SK-N-SH (cell line): ENCODE measurements around the gene TMEM123. TPM values are rescaled to one million over a fixed set of nuclear protein-coding genes. Genes with fewer than 3 reads are reported as not detected.

ENCODE experiments used
- CTCF ChIA-PET: fragments of 300-600, 350-600 bp; formaldehyde crosslinking; extraction: SDS; loops from one replicate; lab custom pipeline; 2021; lab: Yijun Ruan, JAX
- POLR2A ChIA-PET: fragments of 350-600 bp; sonication (Branson Sonifier 250); formaldehyde crosslinking; extraction: SDS; loops from one replicate; lab custom pipeline; 2020; ENCODE audit warnings: antibody characterized with exemption, inconsistent platforms; lab: Yijun Ruan, JAX
- DNase-seq: peaks from one replicate; pipeline ENCODE4 v3.0.0; 2012
- H2AFZ ChIP-seq: fragments of 200-600 bp; sonication (generic); 2 replicates; pipeline ENCODE4 v1.8.1; 2016; ENCODE audit warnings: antibody characterized with exemption, mild to moderate bottlenecking, low read depth
- H3F3A ChIP-seq: fragments of 200-600 bp; sonication (generic); replicated peaks from 2 replicates; pipeline ENCODE3; 2016; ENCODE audit warnings: antibody characterized with exemption, mild to moderate bottlenecking; ENCODE audit not compliant: insufficient read depth
- H3K27ac ChIP-seq, 2 experiments: fragments of 200-500 bp in 1 of 2; fragments of 200-600 bp in 1 of 2; sonication (Bioruptor generic) in 1 of 2; sonication (generic), shearing (Covaris generic) in 1 of 2; 2 replicates each; pipeline versions ENCODE4 v1.5.1 to v1.6.1; 2014 to 2016; ENCODE audit warnings: low read depth in 2 of 2, inconsistent platforms in 1 of 2, low read length in 1 of 2, mild to moderate bottlenecking in 1 of 2, mixed read lengths in 1 of 2
- H3K27me3 ChIP-seq: fragments of 200-600 bp; sonication (generic), shearing (Covaris generic); 2 replicates; pipeline ENCODE4 v1.6.1; 2016; ENCODE audit warnings: mixed run types; ENCODE audit not compliant: insufficient read depth
- H3K36me3 ChIP-seq, 2 experiments: fragments of 200-500 bp in 1 of 2; fragments of 200-600 bp in 1 of 2; sonication (Bioruptor generic) in 1 of 2; sonication (generic) in 1 of 2; replicated peaks in 1 of 2; 2 replicates each; pipeline versions ENCODE3 to v1.5.1; 2014 to 2016; ENCODE audit warnings: low read length in 1 of 2, mild to moderate bottlenecking in 1 of 2; ENCODE audit not compliant: insufficient read depth in 2 of 2, control insufficient read depth in 1 of 2
- H3K4me1 ChIP-seq, 2 experiments: fragments of 200-500 bp in 1 of 2; fragments of 200-600 bp in 1 of 2; sonication (Bioruptor generic) in 1 of 2; sonication (generic), shearing (Covaris generic) in 1 of 2; 2 replicates each; pipeline versions ENCODE4 v1.5.1 to v1.6.1; 2014 to 2016; ENCODE audit warnings: low read depth in 1 of 2, low read length in 1 of 2, mixed run types in 1 of 2; ENCODE audit not compliant: insufficient read depth in 2 of 2, control insufficient read depth in 1 of 2
- H3K4me2 ChIP-seq: fragments of 200-600 bp; sonication (generic), shearing (Covaris generic); 2 replicates; pipeline ENCODE4 v1.6.1; 2017; ENCODE audit warnings: mixed run types
- H3K4me3 ChIP-seq, 2 experiments: fragments of 200-500 bp in 1 of 2; fragments of 200-600 bp in 1 of 2; sonication (Bioruptor generic) in 1 of 2; sonication (generic), shearing (Covaris generic) in 1 of 2; 2 replicates each; pipeline versions ENCODE4 v1.5.1 to v1.8.1; 2014 to 2016; ENCODE audit warnings: low read depth in 2 of 2, inconsistent platforms in 1 of 2, low read length in 1 of 2, mild to moderate bottlenecking in 1 of 2, mixed read lengths in 1 of 2, moderate library complexity in 1 of 2
- H3K79me2 ChIP-seq: fragments of 200-600 bp; sonication (generic); 2 replicates; pipeline ENCODE4 v1.8.1; 2017; ENCODE audit warnings: mild to moderate bottlenecking; ENCODE audit not compliant: insufficient read depth
- H3K9ac ChIP-seq: fragments of 200-600 bp; sonication (generic); 2 replicates; pipeline ENCODE4 v1.6.1; 2017; ENCODE audit warnings: mixed run types
- H3K9me2 ChIP-seq: fragments of 200-600 bp; sonication (generic); 2 replicates; pipeline ENCODE4 v1.6.1; 2017; ENCODE audit warnings: mixed run types
- H3K9me3 ChIP-seq: fragments of 200-600 bp; sonication (generic); 2 replicates; pipeline ENCODE4 v1.6.1; 2017; ENCODE audit warnings: mixed run types, mild to moderate bottlenecking, moderate library complexity
- H4K20me1 ChIP-seq: fragments of 200-600 bp; sonication (generic); 2 replicates; pipeline ENCODE4 v1.6.1; 2017; ENCODE audit warnings: mild to moderate bottlenecking, mixed run types; ENCODE audit not compliant: insufficient read depth
- CHD2 ChIP-seq: fragments of 150-350 bp; IDR thresholded peaks from 2 replicates; pipeline ENCODE4 v1.6.1; 2018; ENCODE audit warnings: low read length; ENCODE audit not compliant: partially characterized antibody
- EP300 ChIP-seq, 2 experiments: IDR thresholded peaks; 2 replicates each; pipeline versions ENCODE4 v1.4.0 to v1.6.1; 2012; ENCODE audit warnings: borderline replicate concordance in 1 of 2, low read depth in 1 of 2, low read length in 1 of 2
- EZH2phosphoT487 ChIP-seq: fragments of 200-600 bp; sonication (generic); IDR thresholded peaks from 2 replicates; pipeline ENCODE4 v1.6.1; 2017; ENCODE audit warnings: low read depth, mixed run types, mild to moderate bottlenecking, antibody characterized with exemption, moderate library complexity, borderline replicate concordance
- FOSL2 ChIP-seq: IDR thresholded peaks from 2 replicates; pipeline ENCODE4 v1.4.0; 2012; ENCODE audit warnings: low read depth, mild to moderate bottlenecking, moderate library complexity, borderline replicate concordance
- FOXJ3 ChIP-seq: sonication (generic); formaldehyde crosslinking; IDR thresholded peaks from 2 replicates; pipeline ENCODE4 v1.5.1; 2020; ENCODE audit warnings: mild to moderate bottlenecking, missing genetic modification reagents
- FOXM1 ChIP-seq: IDR thresholded peaks from 2 replicates; pipeline ENCODE4 v1.4.0; 2012; ENCODE audit warnings: low read depth, mild to moderate bottlenecking
- GABPA ChIP-seq: IDR thresholded peaks from 2 replicates; pipeline ENCODE4 v1.4.0; 2012; ENCODE audit warnings: low read depth, mild to moderate bottlenecking
- MEF2A ChIP-seq: IDR thresholded peaks from 2 replicates; pipeline ENCODE4 v1.4.0; 2012; ENCODE audit warnings: low read depth, borderline replicate concordance
- MXI1 ChIP-seq: IDR thresholded peaks from 2 replicates; pipeline ENCODE4 v1.6.1; 2012; ENCODE audit warnings: mild to moderate bottlenecking, low read depth, low read length, improper control_type of control experiment
- NFIC ChIP-seq: IDR thresholded peaks from 2 replicates; pipeline ENCODE4 v1.4.0; 2012; ENCODE audit warnings: borderline replicate concordance
- NRF1 ChIP-seq: IDR thresholded peaks from 2 replicates; pipeline ENCODE4 v1.6.1; 2012; ENCODE audit warnings: low read depth, mild to moderate bottlenecking, low read length
- POLR2AphosphoS5 ChIP-seq: IDR thresholded peaks from 2 replicates; pipeline ENCODE4 v1.6.1; 2012; ENCODE audit warnings: low read depth, low read length
- RCOR1 ChIP-seq: fragments of 150-350 bp; IDR thresholded peaks from 2 replicates; pipeline ENCODE4 v1.6.1; 2017; ENCODE audit warnings: antibody characterized with exemption, low read length
- RXRA ChIP-seq: IDR thresholded peaks from 2 replicates; pipeline ENCODE4 v1.4.0; 2012; ENCODE audit warnings: low read depth, mild to moderate bottlenecking, borderline replicate concordance
- SIN3A ChIP-seq: IDR thresholded peaks from 2 replicates; pipeline ENCODE4 v1.6.1; 2012; ENCODE audit warnings: low read depth, mild to moderate bottlenecking, low read length, moderate library complexity, borderline replicate concordance
- SMC3 ChIP-seq: IDR thresholded peaks from 2 replicates; pipeline ENCODE4 v1.6.1; 2012; ENCODE audit warnings: low read depth, low read length, improper control_type of control experiment
- TAF1 ChIP-seq: IDR thresholded peaks from 2 replicates; pipeline ENCODE4 v1.6.1; 2012; ENCODE audit warnings: low read depth, mild to moderate bottlenecking, low read length, moderate library complexity, borderline replicate concordance
- TCF12 ChIP-seq: IDR thresholded peaks from 2 replicates; pipeline ENCODE4 v1.4.0; 2012
- TEAD4 ChIP-seq: IDR thresholded peaks from 2 replicates; pipeline ENCODE4 v1.4.0; 2012; ENCODE audit warnings: mild to moderate bottlenecking, borderline replicate concordance; ENCODE audit not compliant: insufficient read depth
- YY1 ChIP-seq: IDR thresholded peaks from 2 replicates; pipeline ENCODE4 v1.4.0; 2012; ENCODE audit warnings: low read depth, mild to moderate bottlenecking
- WGBS: methylation state at CpG from one replicate; pipeline ENCODE4 v1.1.6; 2017; ENCODE audit warnings: low lambda C conversion rate; 5-methylcytosine and 5-hydroxymethylcytosine counted together
- polyA plus RNA-seq, 3 experiments: library from polyadenylated mRNA; depleted of rRNA; stranded (reverse); fragments of >200 nt; gene quantifications; 2 replicates each; pipeline ENCODE4 v1.2.3, GENCODE V29; 2012
- TF ChIP-seq, protein P1 (sequence below): IDR thresholded peaks from 2 replicates; pipeline ENCODE4 v1.4.0; 2012; ENCODE audit warnings: low read depth
- TF ChIP-seq, protein P2 (sequence below): IDR thresholded peaks from 2 replicates; pipeline ENCODE4; 2012
- TF ChIP-seq, protein P3 (sequence below): fragments of 150-350 bp; IDR thresholded peaks from 2 replicates; pipeline ENCODE4 v1.6.1; 2016; ENCODE audit warnings: mild to moderate bottlenecking, low read depth, low read length
- TF ChIP-seq, protein P4 (sequence below): fragments of 150-350 bp; IDR thresholded peaks from 2 replicates; pipeline ENCODE4 v1.6.1; 2017; ENCODE audit warnings: antibody characterized with exemption, low read length, low read depth, borderline replicate concordance
- TF ChIP-seq, protein P5 (sequence below): IDR thresholded peaks from 2 replicates; pipeline ENCODE4 v1.4.0; 2012; ENCODE audit warnings: low read depth, borderline replicate concordance
- TF ChIP-seq, protein P6 (sequence below): IDR thresholded peaks from 2 replicates; pipeline ENCODE4 v1.4.0; 2012; ENCODE audit warnings: low read depth, borderline replicate concordance

The TMEM123 gene, protein sequence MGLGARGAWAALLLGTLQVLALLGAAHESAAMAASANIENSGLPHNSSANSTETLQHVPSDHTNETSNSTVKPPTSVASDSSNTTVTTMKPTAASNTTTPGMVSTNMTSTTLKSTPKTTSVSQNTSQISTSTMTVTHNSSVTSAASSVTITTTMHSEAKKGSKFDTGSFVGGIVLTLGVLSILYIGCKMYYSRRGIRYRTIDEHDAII
- polyA plus RNA-seq (2012; rRNA removed), result 86.1 and 132 TPM in 2 replicates
- polyA plus RNA-seq (2012; cell fraction: cytosol; rRNA removed), result 120 and 146 TPM in 2 replicates
- polyA plus RNA-seq (2012; cell fraction: nucleus; rRNA removed), result 11.3 and 29.4 TPM in 2 replicates

DNA sequence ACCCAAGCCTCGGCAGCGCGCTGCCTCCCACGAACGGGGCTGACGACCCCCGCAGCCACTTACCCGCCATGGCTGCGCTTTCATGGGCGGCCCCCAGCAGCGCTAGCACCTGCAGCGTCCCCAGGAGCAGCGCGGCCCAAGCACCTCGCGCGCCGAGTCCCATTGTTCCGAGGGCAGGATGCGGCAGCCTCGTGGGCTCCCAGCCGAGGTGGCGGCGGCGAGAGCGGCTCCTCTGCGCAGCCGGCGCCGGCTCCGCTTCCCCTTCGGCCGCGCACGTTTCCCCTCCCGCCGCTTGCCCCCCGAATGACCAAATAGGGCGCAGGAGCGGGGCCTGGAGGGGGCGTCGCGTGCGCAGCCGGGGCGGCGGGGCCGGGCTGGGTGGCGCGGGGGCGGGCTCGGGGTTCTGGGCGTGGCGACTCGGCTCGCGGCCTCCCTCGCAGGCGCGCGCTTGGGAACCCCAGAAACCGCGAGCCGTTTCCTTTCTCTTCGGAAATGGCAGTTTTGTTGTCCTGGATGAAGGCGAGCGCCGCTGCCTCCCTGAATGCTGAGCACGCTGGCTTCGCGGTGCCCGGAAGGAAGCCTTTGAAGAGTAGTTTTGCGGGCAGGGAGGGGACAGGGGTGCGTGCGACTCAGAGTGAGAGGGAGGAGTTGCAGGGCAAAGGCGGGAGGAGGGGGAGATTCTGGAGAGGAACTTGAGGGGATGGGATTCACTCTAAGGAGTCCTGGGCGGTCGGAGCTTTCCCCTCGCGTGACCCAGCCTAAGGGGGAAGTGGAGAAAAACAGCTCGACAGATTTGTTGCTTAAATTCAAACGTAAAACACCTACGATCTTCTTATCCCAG lies at the start of gene TMEM123:
Gene TMEM123 (minus strand): TSS at position 305 of the 841 bp plus-strand sequence. CDS start 142 bp downstream, at position 163.
- TF ChIP-seq GABPA, result no peak
- TF ChIP-seq NFIC, result no peak
- TF ChIP-seq MXI1, result peak; percentile 60; the same call in 1 of the 2 replicates
- TF ChIP-seq EP300 (IDR thresholded peaks at IDR 0.05; ENCODE audit: borderline replicate concordance in 1 of 2, low read depth in 1 of 2, low read length in 1 of 2), result no peak
- TF ChIP-seq, protein P1, sequence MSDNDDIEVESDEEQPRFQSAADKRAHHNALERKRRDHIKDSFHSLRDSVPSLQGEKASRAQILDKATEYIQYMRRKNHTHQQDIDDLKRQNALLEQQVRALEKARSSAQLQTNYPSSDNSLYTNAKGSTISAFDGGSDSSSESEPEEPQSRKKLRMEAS, result peak; percentile 61; the same call in 1 of the 2 replicates
- TF ChIP-seq, protein P2, sequence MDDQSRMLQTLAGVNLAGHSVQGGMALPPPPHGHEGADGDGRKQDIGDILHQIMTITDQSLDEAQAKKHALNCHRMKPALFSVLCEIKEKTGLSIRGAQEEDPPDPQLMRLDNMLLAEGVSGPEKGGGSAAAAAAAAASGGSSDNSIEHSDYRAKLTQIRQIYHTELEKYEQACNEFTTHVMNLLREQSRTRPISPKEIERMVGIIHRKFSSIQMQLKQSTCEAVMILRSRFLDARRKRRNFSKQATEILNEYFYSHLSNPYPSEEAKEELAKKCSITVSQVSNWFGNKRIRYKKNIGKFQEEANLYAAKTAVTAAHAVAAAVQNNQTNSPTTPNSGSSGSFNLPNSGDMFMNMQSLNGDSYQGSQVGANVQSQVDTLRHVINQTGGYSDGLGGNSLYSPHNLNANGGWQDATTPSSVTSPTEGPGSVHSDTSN, result no peak
- TF ChIP-seq TCF12, result no peak
- TF ChIP-seq TAF1, result no peak
- no peak for TF ChIP-seq RXRA
- TF ChIP-seq MEF2A, result no peak
- no peak for TF ChIP-seq FOXJ3 (CRISPR knock-in tag)
- TF ChIP-seq YY1, result no peak; the same call in 1 of the 2 replicates
- TF ChIP-seq FOSL2, result no peak
- TF ChIP-seq, protein P3, sequence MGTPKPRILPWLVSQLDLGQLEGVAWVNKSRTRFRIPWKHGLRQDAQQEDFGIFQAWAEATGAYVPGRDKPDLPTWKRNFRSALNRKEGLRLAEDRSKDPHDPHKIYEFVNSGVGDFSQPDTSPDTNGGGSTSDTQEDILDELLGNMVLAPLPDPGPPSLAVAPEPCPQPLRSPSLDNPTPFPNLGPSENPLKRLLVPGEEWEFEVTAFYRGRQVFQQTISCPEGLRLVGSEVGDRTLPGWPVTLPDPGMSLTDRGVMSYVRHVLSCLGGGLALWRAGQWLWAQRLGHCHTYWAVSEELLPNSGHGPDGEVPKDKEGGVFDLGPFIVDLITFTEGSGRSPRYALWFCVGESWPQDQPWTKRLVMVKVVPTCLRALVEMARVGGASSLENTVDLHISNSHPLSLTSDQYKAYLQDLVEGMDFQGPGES, result no peak
- peak; percentile 62 for TF ChIP-seq NRF1
- TF ChIP-seq SIN3A, result no peak
- TF ChIP-seq POLR2AphosphoS5, result peak; percentile 66
- TF ChIP-seq EZH2phosphoT487, result no peak
- TF ChIP-seq, protein P4, sequence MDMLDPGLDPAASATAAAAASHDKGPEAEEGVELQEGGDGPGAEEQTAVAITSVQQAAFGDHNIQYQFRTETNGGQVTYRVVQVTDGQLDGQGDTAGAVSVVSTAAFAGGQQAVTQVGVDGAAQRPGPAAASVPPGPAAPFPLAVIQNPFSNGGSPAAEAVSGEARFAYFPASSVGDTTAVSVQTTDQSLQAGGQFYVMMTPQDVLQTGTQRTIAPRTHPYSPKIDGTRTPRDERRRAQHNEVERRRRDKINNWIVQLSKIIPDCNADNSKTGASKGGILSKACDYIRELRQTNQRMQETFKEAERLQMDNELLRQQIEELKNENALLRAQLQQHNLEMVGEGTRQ, result no peak
- TF ChIP-seq, protein P5, sequence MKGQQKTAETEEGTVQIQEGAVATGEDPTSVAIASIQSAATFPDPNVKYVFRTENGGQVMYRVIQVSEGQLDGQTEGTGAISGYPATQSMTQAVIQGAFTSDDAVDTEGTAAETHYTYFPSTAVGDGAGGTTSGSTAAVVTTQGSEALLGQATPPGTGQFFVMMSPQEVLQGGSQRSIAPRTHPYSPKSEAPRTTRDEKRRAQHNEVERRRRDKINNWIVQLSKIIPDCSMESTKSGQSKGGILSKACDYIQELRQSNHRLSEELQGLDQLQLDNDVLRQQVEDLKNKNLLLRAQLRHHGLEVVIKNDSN, result no peak
- TF ChIP-seq, protein P6, sequence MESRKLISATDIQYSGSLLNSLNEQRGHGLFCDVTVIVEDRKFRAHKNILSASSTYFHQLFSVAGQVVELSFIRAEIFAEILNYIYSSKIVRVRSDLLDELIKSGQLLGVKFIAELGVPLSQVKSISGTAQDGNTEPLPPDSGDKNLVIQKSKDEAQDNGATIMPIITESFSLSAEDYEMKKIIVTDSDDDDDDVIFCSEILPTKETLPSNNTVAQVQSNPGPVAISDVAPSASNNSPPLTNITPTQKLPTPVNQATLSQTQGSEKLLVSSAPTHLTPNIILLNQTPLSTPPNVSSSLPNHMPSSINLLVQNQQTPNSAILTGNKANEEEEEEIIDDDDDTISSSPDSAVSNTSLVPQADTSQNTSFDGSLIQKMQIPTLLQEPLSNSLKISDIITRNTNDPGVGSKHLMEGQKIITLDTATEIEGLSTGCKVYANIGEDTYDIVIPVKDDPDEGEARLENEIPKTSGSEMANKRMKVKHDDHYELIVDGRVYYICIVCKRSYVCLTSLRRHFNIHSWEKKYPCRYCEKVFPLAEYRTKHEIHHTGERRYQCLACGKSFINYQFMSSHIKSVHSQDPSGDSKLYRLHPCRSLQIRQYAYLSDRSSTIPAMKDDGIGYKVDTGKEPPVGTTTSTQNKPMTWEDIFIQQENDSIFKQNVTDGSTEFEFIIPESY, result no peak
- no peak for TF ChIP-seq FOXM1
- TF ChIP-seq SMC3, result no peak
- TF ChIP-seq CHD2, result no peak
- TF ChIP-seq RCOR1, result no peak
- no peak for TF ChIP-seq TEAD4

More for the DNA sequence above, at the start of gene TMEM123:
- no peaks in the 10 kb centered on the region for H3K9me2 ChIP-seq
- DNase-seq, result peak; percentile 93
- peaks cover 5% of the 10 kb centered on the region for H3F3A ChIP-seq
- ChIA-PET POLR2A (no interaction called here), CTCF (interaction anchor here (1.1 to 2.0 kb wide), 5 partner anchors 43 to 142 kb away, joined by 3 to 8 read pairs (median 6); no protein-coding TSS in a partner anchor)
- H4K20me1 ChIP-seq, result no peaks in the 10 kb centered on the region
- H3K4me2 ChIP-seq, result peak within 1 kb of the TSS; percentile 90
- peak within 1 kb of the TSS; percentile 87 for H2AFZ ChIP-seq
- peak within 1 kb of the TSS; percentile 72 to 90 for H3K27ac ChIP-seq
- H3K79me2 ChIP-seq, result peaks cover 49% of the 10 kb centered on the region
- H3K36me3 ChIP-seq, result peaks cover 5 to 7% of the 10 kb centered on the region in 2 experiments
- peak within 1 kb of the TSS; percentile 85 for H3K9ac ChIP-seq
- peaks cover 7 to 14% of the 10 kb centered on the region in 2 experiments; a peak in 3 of 4 replicates for H3K4me1 ChIP-seq
- 2% methylated on average over 34 of the region's 83 CpGs for WGBS
- no peaks in the 10 kb centered on the region for H3K9me3 ChIP-seq
- H3K27me3 ChIP-seq, result no peaks in the 10 kb centered on the region
- H3K4me3 ChIP-seq, result peak within 1 kb of the TSS; percentile 81 to 97
